Endothelial cell of umbilical vein (primary cell): ENCODE results near the gene FAM217A.

Source experiments
- CTCF ChIP-seq, 2 donors: IDR thresholded peaks; 1 replicate in 1 of 2; 2 replicates in 1 of 2; pipeline ENCODE4 v1.5.1; 2011; ENCODE audit warnings: low read length in 2 of 2, mild to moderate bottlenecking in 2 of 2, moderate library complexity in 2 of 2, control low read depth in 1 of 2, inconsistent platforms in 1 of 2, low read depth in 1 of 2; ENCODE audit not compliant: insufficient read depth in 1 of 2; ENCODE audit errors: extremely low read depth in 1 of 2
- EZH2 ChIP-seq: IDR thresholded peaks from 2 replicates; pipeline ENCODE4 v1.6.1; 2012; ENCODE audit warnings: borderline replicate concordance, low read depth, mild to moderate bottlenecking, moderate library complexity, low read length, inconsistent platforms; ENCODE audit not compliant: severe bottlenecking
- FOS ChIP-seq: IDR thresholded peaks from 2 replicates; pipeline ENCODE4 v1.6.1; 2011; ENCODE audit warnings: mild to moderate bottlenecking, low read length, moderate library complexity, borderline replicate concordance; ENCODE audit not compliant: insufficient read depth
- GATA2 ChIP-seq: IDR thresholded peaks from 2 replicates; pipeline ENCODE4 v1.7.0; 2011; ENCODE audit warnings: low read depth, mild to moderate bottlenecking, moderate library complexity, mixed read lengths, low read length; ENCODE audit not compliant: insufficient read length, insufficient read depth
- JUN ChIP-seq: IDR thresholded peaks from 2 replicates; pipeline ENCODE4 v1.6.1; 2011; ENCODE audit warnings: borderline replicate concordance, low read depth; ENCODE audit not compliant: insufficient read length, insufficient read depth
- MAX ChIP-seq: IDR thresholded peaks from 2 replicates; pipeline ENCODE4 v1.6.1; 2011; ENCODE audit not compliant: insufficient read depth, insufficient read length
- MYC ChIP-seq: IDR thresholded peaks from one replicate; pipeline ENCODE4 v1.6.1; 2011; ENCODE audit warnings: mild to moderate bottlenecking, low read depth, low read length
- POLR2A ChIP-seq: IDR thresholded peaks from 2 replicates; pipeline ENCODE4 v1.6.1; 2012; ENCODE audit warnings: low read depth, mild to moderate bottlenecking, control low read depth, low read length
- POLR2AphosphoS5 ChIP-seq: IDR thresholded peaks from 2 replicates; pipeline ENCODE4 v1.6.1; 2012; ENCODE audit warnings: low read depth, mild to moderate bottlenecking, control low read depth, low read length, moderate library complexity; ENCODE audit not compliant: insufficient read depth

GRCh38 chr6:4074478-4075235 lies 4.3 kb downstream of the FAM217A start:
- TF ChIP-seq CTCF (IDR thresholded peaks at IDR 0.05; ENCODE audit: extremely low read depth in 1 of 2, insufficient read depth in 1 of 2, low read depth in 1 of 2, low read length in 2 of 2) (no peak), POLR2A (no peak), GATA2 (no peak), EZH2 (no peak), POLR2AphosphoS5 (no peak), MAX (no peak), JUN (no peak), FOS (no peak), MYC (no peak)
